CD14-positive monocyte (primary cell): ENCODE measurements around the gene LRPAP1. TPM values are rescaled to one million over a fixed set of nuclear protein-coding genes. Genes with fewer than 3 reads are reported as not detected.

ENCODE experiments used
- DNase-seq, 3 donors: peaks; one replicate each; pipeline ENCODE4 v3.0.0-alpha.2; 2011 to 2022
- H2AFZ ChIP-seq: 2 replicates; pipeline ENCODE4 v1.6.0; 2012; ENCODE audit warnings: mild to moderate bottlenecking, low read depth, low read length, inconsistent platforms; ENCODE audit not compliant: insufficient read depth, poor library complexity, severe bottlenecking
- H3K27ac ChIP-seq, 2 donors: 1 replicate in 1 of 2; 2 replicates in 1 of 2; pipeline ENCODE4 v1.5.1; 2012 to 2013; ENCODE audit warnings: low read length in 2 of 2, control low read depth in 1 of 2, inconsistent platforms in 1 of 2, low read depth in 1 of 2, mild to moderate bottlenecking in 1 of 2
- H3K27me3 ChIP-seq, 2 donors: one replicate each; pipeline versions ENCODE4 v1.6.0 to v1.6.1; 2011 to 2013; ENCODE audit warnings: low read length in 2 of 2; ENCODE audit not compliant: control insufficient read depth in 2 of 2, insufficient read depth in 2 of 2
- H3K36me3 ChIP-seq, 2 donors: replicated peaks in 1 of 2; 1 replicate in 1 of 2; 2 replicates in 1 of 2; pipeline versions ENCODE4 v1.5.1 to v1.6.1; 2012 to 2013; ENCODE audit warnings: low read length in 2 of 2, control low read depth in 1 of 2, inconsistent platforms in 1 of 2, mild to moderate bottlenecking in 1 of 2; ENCODE audit not compliant: insufficient read depth in 2 of 2, control insufficient read depth in 1 of 2
- H3K4me1 ChIP-seq, 2 donors: 1 replicate in 1 of 2; 2 replicates in 1 of 2; pipeline versions ENCODE4 v1.5.1 to v1.6.1; 2012 to 2013; ENCODE audit warnings: low read length in 2 of 2, control low read depth in 1 of 2, inconsistent platforms in 1 of 2, mild to moderate bottlenecking in 1 of 2, moderate library complexity in 1 of 2; ENCODE audit not compliant: insufficient read depth in 2 of 2, control insufficient read depth in 1 of 2
- H3K4me2 ChIP-seq: replicated peaks from 2 replicates; pipeline ENCODE3; 2012; ENCODE audit warnings: low read length, moderate library complexity, mild to moderate bottlenecking; ENCODE audit not compliant: poor library complexity, severe bottlenecking; ENCODE audit errors: extremely low read depth
- H3K4me3 ChIP-seq, 3 experiments: fragments of 200-600 bp in 1 of 3; sonication (generic) in 1 of 3; replicated peaks in 1 of 3; 1 replicate in 2 of 3; 2 replicates in 1 of 3; pipeline ENCODE4 v1.5.1; 2011 to 2013; ENCODE audit warnings: low read length in 3 of 3, mild to moderate bottlenecking in 3 of 3, control low read depth in 2 of 3, low read depth in 2 of 3, inconsistent platforms in 1 of 3, moderate library complexity in 1 of 3
- H3K79me2 ChIP-seq: 2 replicates; pipeline ENCODE4 v1.6.0; 2012; ENCODE audit warnings: mild to moderate bottlenecking, control low read depth, inconsistent platforms, low read length, moderate library complexity; ENCODE audit not compliant: insufficient read depth
- H3K9ac ChIP-seq: 2 replicates; pipeline ENCODE4 v1.6.0; 2017; ENCODE audit warnings: low read length, mild to moderate bottlenecking; ENCODE audit not compliant: insufficient read depth, poor library complexity, severe bottlenecking
- H3K9me3 ChIP-seq, 2 donors: replicated peaks in 1 of 2; 1 replicate in 1 of 2; 2 replicates in 1 of 2; pipeline versions ENCODE4 v1.5.1 to v1.6.1; 2012 to 2013; ENCODE audit warnings: low read length in 2 of 2, control low read depth in 1 of 2; ENCODE audit not compliant: control insufficient read depth in 1 of 2, insufficient read depth in 1 of 2
- H4K20me1 ChIP-seq: 2 replicates; pipeline ENCODE4 v1.6.0; 2012; ENCODE audit warnings: mild to moderate bottlenecking, low read length, control low read depth, moderate library complexity; ENCODE audit not compliant: insufficient read depth
- H3K27ac Mint-ChIP-seq, 7 donors: one replicate each; pipeline ENCODE4 v1.8.0; 2020; ENCODE audit warnings: mild to moderate bottlenecking in 7 of 7, mixed read lengths in 7 of 7, moderate library complexity in 6 of 7, inconsistent platforms in 2 of 7
- H3K27me3 Mint-ChIP-seq, 3 donors: one replicate each; pipeline ENCODE4 v1.8.0; 2021 to 2022; ENCODE audit warnings: low read depth in 3 of 3, mild to moderate bottlenecking in 3 of 3, mixed read lengths in 3 of 3, moderate library complexity in 3 of 3, inconsistent platforms in 1 of 3
- H3K36me3 Mint-ChIP-seq, 2 donors: one replicate each; pipeline ENCODE4 v1.8.0; 2020; ENCODE audit warnings: mixed read lengths in 2 of 2, inconsistent platforms in 1 of 2, mild to moderate bottlenecking in 1 of 2
- H3K4me1 Mint-ChIP-seq: one replicate; pipeline ENCODE4 v1.8.0; 2020; ENCODE audit warnings: mild to moderate bottlenecking, mixed read lengths
- H3K4me3 Mint-ChIP-seq, 2 donors: one replicate each; pipeline ENCODE4 v1.8.0; 2020; ENCODE audit warnings: mild to moderate bottlenecking in 2 of 2, mixed read lengths in 2 of 2, moderate library complexity in 1 of 2
- H3K9me3 Mint-ChIP-seq, 7 donors: one replicate each; pipeline ENCODE4 v1.8.0; 2020 to 2022; ENCODE audit warnings: mixed read lengths in 7 of 7, mild to moderate bottlenecking in 6 of 7, moderate library complexity in 6 of 7, inconsistent platforms in 2 of 7
- CTCF ChIP-seq: fragments of 200-600 bp; IDR thresholded peaks from one replicate; pipeline ENCODE4 v1.8.0; 2022; ENCODE audit warnings: antibody characterized with exemption, mild to moderate bottlenecking
- WGBS: methylation state at CpG from one replicate; pipeline ENCODE4 v1.1.5; 2013; ENCODE audit warnings: missing lambda C conversion rate; ENCODE audit not compliant: insufficient coverage; 5-methylcytosine and 5-hydroxymethylcytosine counted together
- intact Hi-C, 2 donors: fragments of 100-400 bp; cut with micrococcal nuclease; formaldehyde crosslinking; loops; one replicate each; pipeline versions ENCODE4 v1.15.0 to v1.15.1; 2023
- polyA plus RNA-seq, 3 donors: library from polyadenylated mRNA; depleted of rRNA in 1 of 3; unstranded in 2 of 3; stranded (reverse) in 1 of 3; fragments of 300-500 nt in 2 of 3; fragments of >200 nt in 1 of 3; fragmentation: Illumina TruSeq in 2 of 3; gene quantifications; 1 replicate in 2 of 3; 2 replicates in 1 of 3; pipeline ENCODE4 v1.2.3, GENCODE V29; 2012 to 2021

LRPAP1 gene
- polyA plus RNA-seq, 3 donors = 169 to 204 (median 180) TPM

GRCh38 chr4:3473181-3473950, 58.9 kb downstream of the LRPAP1 start:
- Mint-ChIP-seq H3K27me3 (peaks cover 0 to 14% (median 7%) of the 10 kb centered on the region in 3 donors), H3K27ac (no peak overlapping the region), H3K9me3 (peaks cover 0 to 2% (median 0%) of the 10 kb centered on the region in 7 donors), H3K4me1 (no peaks in the 10 kb centered on the region), H3K4me3 (no peak overlapping the region), H3K36me3 (no peaks in the 10 kb centered on the region)
- Histone ChIP-seq H3K9me3 (peaks cover 4 to 6% of the 10 kb centered on the region in 2 donors), H3K9ac (no peak overlapping the region), H3K4me1 (no peaks in the 10 kb centered on the region), H3K4me3 (no peak overlapping the region), H3K27me3 (no peaks in the 10 kb centered on the region), H4K20me1 (no peaks in the 10 kb centered on the region), H3K36me3 (no peaks in the 10 kb centered on the region), H3K27ac (no peak overlapping the region), H3K79me2 (no peaks in the 10 kb centered on the region), H2AFZ (no peak overlapping the region), H3K4me2 (no peak overlapping the region)
- TF ChIP-seq CTCF = no peak
- intact Hi-C loops = no loop called here
- 92% methylated on average over 39 of the region's 41 CpGs for WGBS
- DNase-seq = no peak

- Histone ChIP-seq H2AFZ (no peak overlapping the region), H3K4me2 (no peak overlapping the region), H3K79me2 (no peaks in the 10 kb centered on the region), H3K36me3 (no peaks in the 10 kb centered on the region), H3K4me1 (no peaks in the 10 kb centered on the region), H3K4me3 (no peak overlapping the region), H3K27ac (no peak overlapping the region), H3K27me3 (no peaks in the 10 kb centered on the region), H4K20me1 (no peaks in the 10 kb centered on the region), H3K9me3 (peaks cover 6 to 10% of the 10 kb centered on the region in 2 donors), H3K9ac (no peak overlapping the region)
- peak overlapping the region in 1 of 7 donors; percentile 40 for H3K27ac Mint-ChIP-seq
- 97% methylated on average over 16 of the region's 27 CpGs for WGBS
- no peak for TF ChIP-seq CTCF
- intact Hi-C loops = no loop called here
- peaks cover 0 to 12% (median 7%) of the 10 kb centered on the region in 3 donors for H3K27me3 Mint-ChIP-seq
- H3K4me1 Mint-ChIP-seq = no peaks in the 10 kb centered on the region
- peaks cover 0 to 2% (median 0%) of the 10 kb centered on the region in 7 donors for H3K9me3 Mint-ChIP-seq
- DNase-seq = no peak
- H3K4me3 Mint-ChIP-seq = no peak overlapping the region
- H3K36me3 Mint-ChIP-seq = no peaks in the 10 kb centered on the region
Measured at GRCh38 chr4:3472411-3473141, 59.6 kb downstream of the LRPAP1 start.
